Stomach (tissue), 9 donors: ENCODE measurements around the gene CEL. TPM values are rescaled to one million over a fixed set of nuclear protein-coding genes. Genes with fewer than 3 reads are reported as not detected.
"Not testable (repeated sequence)": the region's sequence is repeated elsewhere in the genome, so short reads cannot be mapped to it uniquely, and the experiment has no call there.

Experiments used
- DNase-seq, 2 donors: peaks; one replicate each; pipeline versions ENCODE4 v3.0.0 to v3.0.0-alpha.2; 2013 to 2019
- H3K27ac ChIP-seq, 5 donors: fragments of 200-600 bp in 4 of 5; sonication (generic) in 4 of 5; one replicate each; pipeline ENCODE4 v1.5.1; 2013 to 2019; ENCODE audit warnings: mild to moderate bottlenecking in 1 of 5, moderate library complexity in 1 of 5
- H3K27me3 ChIP-seq, 3 donors: fragments of 200-600 bp; sonication (generic); one replicate each; pipeline ENCODE4 v1.5.1; 2017 to 2019; ENCODE audit warnings: mixed run types in 1 of 3
- H3K36me3 ChIP-seq, 4 donors: fragments of 200-600 bp; sonication (generic); 1 replicate in 3 of 4; 2 replicates in 1 of 4; pipeline ENCODE4 v1.5.1; 2016 to 2019
- H3K4me1 ChIP-seq, 4 donors: fragments of 200-600 bp; sonication (generic); one replicate each; pipeline ENCODE4 v1.5.1; 2016 to 2019
- H3K4me3 ChIP-seq, 4 donors: fragments of 200-600 bp; sonication (generic) in 3 of 4; one replicate each; pipeline ENCODE4 v1.5.1; 2016 to 2019; ENCODE audit warnings: mild to moderate bottlenecking in 1 of 4
- H3K9me3 ChIP-seq, 4 donors: fragments of 200-600 bp; sonication (generic); one replicate each; pipeline ENCODE4 v1.5.1; 2016 to 2019
- EP300 ChIP-seq: sonication (generic); formaldehyde crosslinking; IDR thresholded peaks from one replicate; pipeline ENCODE4 v1.6.1; 2017; ENCODE audit warnings: antibody characterized with exemption
- POLR2A ChIP-seq, 4 donors: fragments of 450-650 bp; IDR thresholded peaks; one replicate each; pipeline ENCODE4 v1.6.1; 2016; ENCODE audit warnings: antibody characterized with exemption in 4 of 4, control low read depth in 2 of 4, mild to moderate bottlenecking in 1 of 4, moderate library complexity in 1 of 4
- POLR2AphosphoS5 ChIP-seq, 3 donors: sonication (generic); formaldehyde crosslinking; IDR thresholded peaks; one replicate each; pipeline ENCODE4 v1.6.1; 2016; ENCODE audit warnings: antibody characterized with exemption in 3 of 3
- WGBS, 5 donors: extraction: QIAGEN DNeasy Blood & Tissue Kit in 3 of 5; methylation state at CpG; one replicate each; pipeline versions ENCODE4 v1.1.5 to v1.1.7; 2013 to 2018; 5-methylcytosine and 5-hydroxymethylcytosine counted together
- intact Hi-C: fragments of 100-400 bp; cut with DNase I; formaldehyde crosslinking; loops from one replicate; pipeline ENCODE4 v1.15.1; 2023; ENCODE audit warnings: low total_unique reads
- polyA plus RNA-seq, 3 donors: library from polyadenylated mRNA; stranded (reverse); fragments of 200-250 nt; gene quantifications; one replicate each; pipeline ENCODE4 v1.2.3, GENCODE V29; 2013
- total RNA-seq, 5 donors: library from RNA; depleted of rRNA; stranded (reverse); fragments of >200 nt; gene quantifications; one replicate each; pipeline versions ENCODE4 v1.1.0 to v1.2.3, GENCODE V29; 2014 to 2016
- TF ChIP-seq, protein P1 (sequence below), 7 experiments: fragments of 450-650 bp in 4 of 7; fragments of 200-600 bp in 3 of 7; sonication (generic) in 3 of 7; IDR thresholded peaks; one replicate each; pipeline ENCODE4 v1.5.1; 2016 to 2019; ENCODE audit warnings: antibody characterized with exemption in 7 of 7, control low read depth in 2 of 7, mild to moderate bottlenecking in 1 of 7
- donor health status: healthy with polysubstance abuse.
- donor health status: Bipolar disorder and iron deficiency.
- donor health status: healthy.

The CEL gene
- total and polyA plus RNA-seq, 8 donors: 1.2 to 9.9 (median 2.0) TPM; not detected in 3

DNA sequence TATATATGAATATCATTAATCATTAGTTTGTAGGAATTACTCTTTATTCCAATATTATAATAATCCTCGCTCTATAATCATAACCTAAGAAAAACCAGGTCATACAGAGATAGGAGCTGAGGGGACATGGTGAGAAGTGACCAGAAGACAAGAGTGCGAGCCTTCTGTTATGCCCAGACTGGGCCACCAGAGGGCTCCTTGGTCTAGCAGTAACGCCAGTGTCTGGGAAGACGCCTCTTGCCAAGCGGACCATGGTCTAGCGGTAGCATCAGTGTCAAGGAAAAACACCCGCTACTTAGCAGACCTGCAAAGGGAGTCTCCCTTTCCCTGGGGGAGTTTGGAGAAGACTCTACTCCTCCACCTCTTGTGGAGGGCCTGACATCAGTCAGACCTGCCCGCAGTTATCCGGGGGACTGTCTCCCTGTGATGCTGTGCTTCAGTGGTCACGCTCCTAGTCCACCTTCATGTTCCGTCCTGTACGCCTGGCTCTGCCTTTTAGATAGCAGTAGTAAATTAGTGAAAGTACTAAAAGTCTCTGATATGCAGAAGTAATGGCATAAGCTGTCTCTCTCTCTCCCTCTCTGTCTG lies 20.8 kb upstream of the CEL start:
- intact Hi-C loops: loop anchor here (10.0 kb wide), 1 partner anchor 104 kb away; no protein-coding TSS in a partner anchor
- peak; percentile 43 to 63 for DNase-seq
- not testable (repeated sequence) for H3K27ac ChIP-seq

DNA sequence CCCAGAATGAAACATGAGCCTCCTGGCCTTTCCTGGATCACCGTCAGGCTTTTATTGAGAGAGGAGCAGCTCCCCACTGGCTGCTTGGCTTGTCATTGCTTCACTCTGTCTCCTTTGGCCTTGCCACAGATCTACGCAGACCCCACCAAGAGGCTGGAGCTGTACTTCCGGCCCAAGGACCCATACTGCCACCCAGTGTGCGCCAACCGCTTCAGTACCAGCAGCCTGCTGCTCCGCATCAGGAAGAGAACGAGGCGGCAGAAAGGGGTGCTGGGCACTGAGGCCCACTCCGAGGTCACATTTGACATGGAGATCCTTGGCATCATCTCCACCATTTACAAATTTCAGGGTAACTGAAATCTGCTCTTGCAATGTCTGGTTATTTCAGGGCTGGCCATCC lies 19.8 kb upstream of the CEL start:
- DNase-seq: no peak
- H3K27ac ChIP-seq: no peak overlapping the region
- intact Hi-C loops: loop anchor here (10.0 kb wide), 1 partner anchor 103 kb away; no protein-coding TSS in a partner anchor
- H3K4me3 ChIP-seq: no peak overlapping the region
- H3K4me1 ChIP-seq: no peaks in the 10 kb centered on the region
- peaks cover 51 to 64% (median 58%) of the 10 kb centered on the region in 4 donors for H3K36me3 ChIP-seq
- no peaks in the 10 kb centered on the region for H3K9me3 ChIP-seq
- no peaks in the 10 kb centered on the region for H3K27me3 ChIP-seq
- TF ChIP-seq EP300 (no peak), POLR2A (IDR thresholded peaks at IDR 0.05) (no peak), POLR2AphosphoS5 (IDR thresholded peaks at IDR 0.05) (no peak)
- TF ChIP-seq, protein P1, sequence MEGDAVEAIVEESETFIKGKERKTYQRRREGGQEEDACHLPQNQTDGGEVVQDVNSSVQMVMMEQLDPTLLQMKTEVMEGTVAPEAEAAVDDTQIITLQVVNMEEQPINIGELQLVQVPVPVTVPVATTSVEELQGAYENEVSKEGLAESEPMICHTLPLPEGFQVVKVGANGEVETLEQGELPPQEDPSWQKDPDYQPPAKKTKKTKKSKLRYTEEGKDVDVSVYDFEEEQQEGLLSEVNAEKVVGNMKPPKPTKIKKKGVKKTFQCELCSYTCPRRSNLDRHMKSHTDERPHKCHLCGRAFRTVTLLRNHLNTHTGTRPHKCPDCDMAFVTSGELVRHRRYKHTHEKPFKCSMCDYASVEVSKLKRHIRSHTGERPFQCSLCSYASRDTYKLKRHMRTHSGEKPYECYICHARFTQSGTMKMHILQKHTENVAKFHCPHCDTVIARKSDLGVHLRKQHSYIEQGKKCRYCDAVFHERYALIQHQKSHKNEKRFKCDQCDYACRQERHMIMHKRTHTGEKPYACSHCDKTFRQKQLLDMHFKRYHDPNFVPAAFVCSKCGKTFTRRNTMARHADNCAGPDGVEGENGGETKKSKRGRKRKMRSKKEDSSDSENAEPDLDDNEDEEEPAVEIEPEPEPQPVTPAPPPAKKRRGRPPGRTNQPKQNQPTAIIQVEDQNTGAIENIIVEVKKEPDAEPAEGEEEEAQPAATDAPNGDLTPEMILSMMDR (IDR thresholded peaks at IDR 0.05): no peak
- WGBS, 5 donors: 94 to 95% (median 94%) methylated on average over 9 of the region's 9 CpGs

More for the DNA sequence above, 20.8 kb upstream of the CEL start:
- WGBS, 5 donors: 77 to 88% (median 88%) methylated on average over 12 of the region's 12 CpGs
- not testable (repeated sequence) for H3K9me3 ChIP-seq, H3K4me1 ChIP-seq, H3K4me3 ChIP-seq, H3K27me3 ChIP-seq
- peaks cover 46 to 54% (median 50%) of the 10 kb centered on the region in 4 donors for H3K36me3 ChIP-seq
- TF ChIP-seq, protein P1 (IDR thresholded peaks at IDR 0.05): peak in 5 of 7 experiments; percentile 37 to 53 (median 43)

DNA sequence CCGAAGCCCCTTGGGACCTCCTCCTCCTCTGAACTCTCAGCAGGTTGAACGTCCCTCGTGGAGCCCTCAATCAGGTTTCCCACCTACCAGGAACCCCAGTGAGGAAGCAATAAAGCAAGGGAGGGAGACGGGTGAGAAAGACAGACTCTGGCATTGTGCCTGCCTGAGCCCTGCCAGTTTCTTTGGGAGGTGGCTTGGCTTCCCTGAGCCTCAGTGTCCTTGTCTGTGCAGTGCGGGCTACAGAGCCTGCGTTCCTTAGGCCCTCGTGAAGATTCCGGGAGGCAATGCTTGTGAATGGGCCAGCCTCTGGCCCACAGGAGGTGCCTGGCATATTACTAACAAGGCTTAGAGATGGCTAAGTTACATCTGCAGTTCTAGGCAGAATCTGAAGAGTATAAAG lies 19.1 kb upstream of the CEL start:
- intact Hi-C loops: loop anchor here (10.0 kb wide), 1 partner anchor 102 kb away; no protein-coding TSS in a partner anchor
- H3K36me3 ChIP-seq: peaks cover 53 to 70% (median 65%) of the 10 kb centered on the region in 4 donors
- no peak overlapping the region for H3K4me3 ChIP-seq
- H3K27me3 ChIP-seq: no peaks in the 10 kb centered on the region
- no peaks in the 10 kb centered on the region for H3K4me1 ChIP-seq
- TF ChIP-seq POLR2AphosphoS5 (IDR thresholded peaks at IDR 0.05): no peak
- TF ChIP-seq EP300: no peak
- TF ChIP-seq POLR2A (IDR thresholded peaks at IDR 0.05): no peak
- TF ChIP-seq, protein P1 (IDR thresholded peaks at IDR 0.05): no peak
- no peaks in the 10 kb centered on the region for H3K9me3 ChIP-seq
- 86 to 94% (median 88%) methylated on average over 8 of the region's 8 CpGs for WGBS, 5 donors
- DNase-seq: no peak
- no peak overlapping the region for H3K27ac ChIP-seq

DNA sequence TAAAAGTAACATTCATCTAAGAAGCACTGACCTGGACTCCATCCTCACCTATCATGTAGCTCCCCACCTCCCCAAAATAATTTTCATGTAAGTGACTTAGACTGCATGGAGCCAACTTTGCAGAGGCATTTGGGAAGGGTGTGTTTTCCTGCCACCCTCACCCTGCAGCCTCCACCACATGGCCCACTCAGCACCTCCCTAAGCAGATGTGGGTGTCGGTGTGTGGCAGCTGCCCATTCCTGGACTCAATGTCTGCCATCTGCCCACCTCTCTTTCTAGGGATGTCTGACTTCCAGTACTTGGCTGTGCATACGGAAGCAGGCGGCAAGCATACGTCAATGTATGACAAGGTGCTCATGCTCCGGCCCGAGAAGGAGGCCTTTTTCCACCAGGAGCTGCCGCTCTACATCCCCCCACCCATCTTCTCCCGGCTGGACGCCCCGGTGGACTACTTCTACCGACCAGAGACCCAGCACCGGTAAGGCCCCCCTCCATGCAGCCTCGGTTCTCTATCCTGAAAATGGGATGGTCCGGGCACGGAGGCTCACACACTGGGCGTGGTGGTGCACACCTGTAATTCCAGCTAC lies 18.2 kb upstream of the CEL start:
- H3K27ac ChIP-seq: no peak overlapping the region
- no peaks in the 10 kb centered on the region for H3K27me3 ChIP-seq
- DNase-seq: no peak
- H3K9me3 ChIP-seq: no peaks in the 10 kb centered on the region
- peaks cover 58 to 77% (median 73%) of the 10 kb centered on the region in 4 donors for H3K36me3 ChIP-seq
- intact Hi-C loops: loop anchor here (10.0 kb wide), 1 partner anchor 101 kb away; no protein-coding TSS in a partner anchor
- WGBS, 5 donors: 95 to 99% (median 96%) methylated on average over 13 to 16 of the region's 16 CpGs
- H3K4me3 ChIP-seq: no peak overlapping the region
- no peaks in the 10 kb centered on the region for H3K4me1 ChIP-seq
- TF ChIP-seq EP300 (no peak), POLR2AphosphoS5 (IDR thresholded peaks at IDR 0.05) (no peak), POLR2A (IDR thresholded peaks at IDR 0.05) (no peak)

DNA sequence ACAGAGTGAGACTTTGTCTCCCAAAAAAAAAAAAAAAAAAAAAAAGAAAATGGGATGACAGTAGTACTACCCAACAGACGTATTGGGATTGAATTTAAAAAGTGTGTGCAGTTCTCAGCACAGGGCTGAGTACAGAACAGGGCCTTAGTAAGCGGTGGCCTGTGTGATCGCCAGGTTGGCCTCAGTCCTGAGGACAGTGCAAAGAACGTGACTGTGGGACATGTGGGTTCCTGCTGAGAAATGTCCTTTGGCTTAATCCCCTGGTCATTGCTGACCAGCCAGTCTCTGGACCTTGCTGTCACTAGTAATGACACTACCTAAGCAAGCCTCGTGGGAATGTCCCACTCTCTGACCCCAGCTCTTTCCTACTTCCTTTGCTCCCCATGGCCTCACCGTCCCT lies 17.7 kb upstream of the CEL start:
- H3K27ac ChIP-seq: no peak overlapping the region
- H3K27me3 ChIP-seq: no peaks in the 10 kb centered on the region
- no peaks in the 10 kb centered on the region for H3K4me1 ChIP-seq
- no peaks in the 10 kb centered on the region for H3K9me3 ChIP-seq
- no peak for DNase-seq
- peaks cover 63 to 83% (median 78%) of the 10 kb centered on the region in 4 donors for H3K36me3 ChIP-seq
- TF ChIP-seq POLR2A (IDR thresholded peaks at IDR 0.05) (no peak), POLR2AphosphoS5 (IDR thresholded peaks at IDR 0.05) (no peak), EP300 (no peak)
- TF ChIP-seq, protein P1 (IDR thresholded peaks at IDR 0.05): no peak
- intact Hi-C loops: loop anchor here (10.0 kb wide), 1 partner anchor 101 kb away; no protein-coding TSS in a partner anchor
- no peak overlapping the region for H3K4me3 ChIP-seq
- WGBS, 5 donors: 90 to 93% (median 92%) methylated on average over 6 of the region's 6 CpGs
